PC-9 (cell line): ENCODE data around the gene FAM111A.

Experiments
- EZH2 ChIP-seq: fragments of 200-600 bp; sonication (generic); IDR thresholded peaks from 2 replicates; pipeline ENCODE4 v1.8.0; 2017; ENCODE audit warnings: antibody characterized with exemption, low read depth
- TF ChIP-seq, protein P1 (sequence below): fragments of 200-600 bp; sonication (generic); conservative IDR thresholded peaks from 2 replicates; pipeline ENCODE4 v1.6.1; 2017; ENCODE audit warnings: mixed run types, antibody characterized with exemption, mild to moderate bottlenecking, moderate library complexity

DNA sequence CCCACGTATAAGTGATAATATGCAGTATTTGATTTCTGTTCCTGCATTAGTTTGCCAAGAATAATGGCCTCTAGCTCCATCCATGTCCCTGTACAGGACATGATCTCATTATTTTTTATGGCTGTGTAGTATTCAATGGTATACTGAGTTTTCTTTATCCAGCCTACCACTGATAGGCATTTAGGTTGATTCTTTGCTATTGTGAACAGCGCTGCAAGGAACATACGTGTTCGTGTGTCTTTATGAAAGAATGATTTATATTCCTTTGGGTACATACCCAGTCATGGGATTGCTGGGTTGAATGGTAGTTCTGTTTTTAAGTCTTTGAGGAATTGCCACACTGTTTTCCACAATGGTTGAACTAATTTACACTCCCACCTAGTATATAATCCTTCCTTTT lies 1.5 kb upstream of the FAM111A start:
- TF ChIP-seq, protein P1, sequence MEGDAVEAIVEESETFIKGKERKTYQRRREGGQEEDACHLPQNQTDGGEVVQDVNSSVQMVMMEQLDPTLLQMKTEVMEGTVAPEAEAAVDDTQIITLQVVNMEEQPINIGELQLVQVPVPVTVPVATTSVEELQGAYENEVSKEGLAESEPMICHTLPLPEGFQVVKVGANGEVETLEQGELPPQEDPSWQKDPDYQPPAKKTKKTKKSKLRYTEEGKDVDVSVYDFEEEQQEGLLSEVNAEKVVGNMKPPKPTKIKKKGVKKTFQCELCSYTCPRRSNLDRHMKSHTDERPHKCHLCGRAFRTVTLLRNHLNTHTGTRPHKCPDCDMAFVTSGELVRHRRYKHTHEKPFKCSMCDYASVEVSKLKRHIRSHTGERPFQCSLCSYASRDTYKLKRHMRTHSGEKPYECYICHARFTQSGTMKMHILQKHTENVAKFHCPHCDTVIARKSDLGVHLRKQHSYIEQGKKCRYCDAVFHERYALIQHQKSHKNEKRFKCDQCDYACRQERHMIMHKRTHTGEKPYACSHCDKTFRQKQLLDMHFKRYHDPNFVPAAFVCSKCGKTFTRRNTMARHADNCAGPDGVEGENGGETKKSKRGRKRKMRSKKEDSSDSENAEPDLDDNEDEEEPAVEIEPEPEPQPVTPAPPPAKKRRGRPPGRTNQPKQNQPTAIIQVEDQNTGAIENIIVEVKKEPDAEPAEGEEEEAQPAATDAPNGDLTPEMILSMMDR: no peak
- TF ChIP-seq EZH2: no peak
